NCI-H2029 (cell line): ENCODE results near the gene FCF1.

Source experiments
- DNase-seq: peaks from one replicate; lab custom pipeline; 2025; lab: John Stamatoyannopoulos, UW

The FCF1 gene

GRCh38 chr14:74765721-74766120 lies 52.8 kb downstream of the FCF1 start:
- DNase-seq = no peak

DNA sequence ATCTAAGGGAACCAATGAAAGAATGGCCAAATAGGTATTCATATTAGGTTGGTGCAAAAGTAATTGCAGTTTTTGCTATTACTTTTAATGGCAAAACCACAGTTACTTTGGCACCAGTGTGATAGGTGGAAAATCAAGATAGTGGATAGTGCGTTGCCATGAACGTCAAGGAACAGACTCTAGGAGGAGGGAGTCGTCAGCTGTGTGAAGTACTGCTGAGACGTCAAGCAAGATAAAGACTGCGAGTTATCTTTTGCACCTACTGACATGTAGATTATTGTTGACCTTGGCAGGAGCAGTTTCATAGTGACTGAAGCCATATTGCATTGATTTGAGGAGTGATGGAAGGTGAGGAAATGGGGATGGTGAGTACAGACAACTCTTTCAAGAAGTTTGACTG lies 58.5 kb downstream of the FCF1 start:
- DNase-seq = no peak

DNA sequence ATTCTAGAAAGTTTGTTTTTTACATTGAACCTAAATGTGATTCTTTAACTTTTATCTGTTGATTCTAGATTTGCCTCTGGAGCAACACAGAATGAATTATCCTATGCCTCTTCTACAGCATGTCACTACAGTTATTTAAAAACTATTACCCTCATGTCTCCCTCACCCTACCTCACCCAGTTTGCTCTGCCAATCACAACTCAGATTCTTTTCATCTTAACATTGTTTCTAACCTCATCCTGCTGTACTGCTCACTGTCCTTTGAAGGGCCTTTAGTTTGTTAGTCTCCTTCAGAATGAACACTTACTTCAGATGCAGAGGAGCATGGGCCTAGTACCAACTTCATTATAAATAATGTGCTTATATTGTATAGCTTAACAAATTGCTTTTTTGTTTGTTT lies 71.7 kb downstream of the FCF1 start:
- no peak for DNase-seq

DNA sequence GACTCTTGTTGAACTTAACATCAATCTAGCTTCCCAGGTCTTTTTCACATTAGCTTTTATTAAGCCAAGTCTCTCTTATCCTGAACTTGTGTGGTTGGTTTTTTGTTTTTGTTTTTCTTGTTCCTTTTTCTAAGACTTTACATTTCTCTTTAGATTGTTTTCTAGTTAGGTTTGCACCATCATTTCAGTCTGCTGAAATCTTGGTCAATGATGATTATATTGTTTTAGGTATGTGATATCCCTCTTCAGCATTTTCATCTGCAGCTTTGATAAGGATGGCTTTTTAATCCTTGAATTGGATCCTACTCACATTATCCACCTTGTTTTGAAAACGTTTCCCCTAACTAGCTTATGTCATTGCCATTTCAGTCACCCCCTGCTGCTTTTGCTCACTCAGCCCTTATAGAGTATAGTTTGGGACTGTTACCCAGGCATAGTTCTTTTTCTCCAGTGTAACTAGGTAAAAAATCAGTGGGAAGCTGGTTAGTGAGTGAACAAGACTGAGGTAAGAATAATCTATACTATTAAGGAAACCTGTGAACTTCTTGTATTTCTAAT lies 72.2 kb downstream of the FCF1 start:
- no peak for DNase-seq

- no peak for DNase-seq
Observed at GRCh38 chr14:74786796-74787315, 73.9 kb downstream of the FCF1 start.
